ENCODE data around the gene HLA-DMB. TPM values are rescaled to one million over a fixed set of nuclear protein-coding genes. Genes with fewer than 3 reads are reported as not detected.
A peak's percentile ranks its signal among the peaks of the same experiment; 100 is the strongest.

Gene HLA-DMB
- total RNA-seq, 1 donor from 2014 or later = 10.3 TPM

- Histone ChIP-seq H3K36me3 (peaks cover 0 to under 1% of the 10 kb centered on the region in 2 donors), H3K4me3 (no peak overlapping the region), H3K4me1 (no peaks in the 10 kb centered on the region), H3K27ac (no peak overlapping the region), H3K9me3 (no peaks in the 10 kb centered on the region), H3K27me3 (no peaks in the 10 kb centered on the region)
- intact Hi-C loops (cut with DNase I) = no loop called here
- TF ChIP-seq, protein P1, sequence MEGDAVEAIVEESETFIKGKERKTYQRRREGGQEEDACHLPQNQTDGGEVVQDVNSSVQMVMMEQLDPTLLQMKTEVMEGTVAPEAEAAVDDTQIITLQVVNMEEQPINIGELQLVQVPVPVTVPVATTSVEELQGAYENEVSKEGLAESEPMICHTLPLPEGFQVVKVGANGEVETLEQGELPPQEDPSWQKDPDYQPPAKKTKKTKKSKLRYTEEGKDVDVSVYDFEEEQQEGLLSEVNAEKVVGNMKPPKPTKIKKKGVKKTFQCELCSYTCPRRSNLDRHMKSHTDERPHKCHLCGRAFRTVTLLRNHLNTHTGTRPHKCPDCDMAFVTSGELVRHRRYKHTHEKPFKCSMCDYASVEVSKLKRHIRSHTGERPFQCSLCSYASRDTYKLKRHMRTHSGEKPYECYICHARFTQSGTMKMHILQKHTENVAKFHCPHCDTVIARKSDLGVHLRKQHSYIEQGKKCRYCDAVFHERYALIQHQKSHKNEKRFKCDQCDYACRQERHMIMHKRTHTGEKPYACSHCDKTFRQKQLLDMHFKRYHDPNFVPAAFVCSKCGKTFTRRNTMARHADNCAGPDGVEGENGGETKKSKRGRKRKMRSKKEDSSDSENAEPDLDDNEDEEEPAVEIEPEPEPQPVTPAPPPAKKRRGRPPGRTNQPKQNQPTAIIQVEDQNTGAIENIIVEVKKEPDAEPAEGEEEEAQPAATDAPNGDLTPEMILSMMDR (IDR thresholded peaks at IDR 0.05) = no peak
- no peak for TF ChIP-seq POLR2A (IDR thresholded peaks at IDR 0.05)
- TF ChIP-seq POLR2AphosphoS5 (IDR thresholded peaks at IDR 0.05; ENCODE audit: insufficient read depth in 1 of 2, low read depth in 1 of 2) = no peak
- no peak for DNase-seq (ENCODE audit: extremely low spot score in 2 of 2)
Observed at GRCh38 chr6:32906539-32906938, 34.3 kb downstream of the HLA-DMB start.

DNA sequence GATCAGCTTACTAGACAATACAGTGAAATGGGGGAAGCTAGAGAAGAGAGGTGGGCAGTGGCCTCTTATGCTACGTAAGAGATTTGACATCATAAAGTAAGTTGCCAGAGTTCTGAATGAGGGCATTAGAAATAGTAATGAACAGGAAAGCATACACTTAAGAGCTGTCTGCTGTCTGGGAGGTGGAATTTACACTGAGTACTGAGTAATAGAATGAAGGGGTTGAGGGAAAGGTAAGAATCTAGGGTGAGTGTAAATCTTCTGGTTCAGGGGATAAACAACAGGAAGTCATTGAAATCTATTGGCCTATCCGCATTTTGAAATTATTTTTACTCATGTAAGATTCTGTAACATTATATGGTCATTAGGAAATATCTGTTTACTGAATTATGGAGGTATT, 35.8 kb downstream of the HLA-DMB start:
- DNase-seq (ENCODE audit: extremely low spot score in 2 of 2) = no peak
- Histone ChIP-seq H3K36me3 (peaks cover 0 to 5% of the 10 kb centered on the region in 2 donors), H3K4me3 (no peak overlapping the region), H3K4me1 (no peaks in the 10 kb centered on the region), H3K27me3 (no peaks in the 10 kb centered on the region), H3K9me3 (no peaks in the 10 kb centered on the region), H3K27ac (no peak overlapping the region)
- no peak for TF ChIP-seq POLR2A (IDR thresholded peaks at IDR 0.05)
- TF ChIP-seq, protein P1 (IDR thresholded peaks at IDR 0.05) = no peak
- no peak for TF ChIP-seq POLR2AphosphoS5 (IDR thresholded peaks at IDR 0.05; ENCODE audit: insufficient read depth in 1 of 2, low read depth in 1 of 2)
- intact Hi-C loops (cut with DNase I) = no loop called here

DNA sequence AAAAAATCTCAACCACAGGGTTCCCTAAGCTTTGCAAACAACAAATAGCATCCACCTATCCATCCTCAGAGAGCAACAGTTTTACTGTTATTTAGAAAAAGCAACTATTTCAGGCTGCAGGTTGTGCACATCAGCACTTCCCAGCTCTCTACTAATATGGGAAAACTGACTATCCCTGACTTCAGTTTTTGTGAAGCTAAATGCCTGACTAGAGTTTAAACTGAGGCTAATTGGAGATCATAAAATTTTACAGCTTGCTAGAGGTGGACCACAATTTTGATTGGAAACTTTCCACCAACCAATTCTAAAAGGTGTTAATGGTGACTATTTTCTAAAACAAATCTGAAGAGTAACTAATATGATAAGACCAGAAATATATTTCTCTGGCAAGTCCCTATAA, 36.9 kb downstream of the HLA-DMB start:
- intact Hi-C loops (cut with DNase I) = no loop called here
- H3K27ac ChIP-seq = no peak overlapping the region

GRCh38 chr6:32895006-32895345, 45.9 kb downstream of the HLA-DMB start:
- TF ChIP-seq POLR2A (IDR thresholded peaks at IDR 0.05) = no peak
- TF ChIP-seq, protein P1 (IDR thresholded peaks at IDR 0.05) = no peak
- no peak for TF ChIP-seq POLR2AphosphoS5 (IDR thresholded peaks at IDR 0.05; ENCODE audit: insufficient read depth in 1 of 2, low read depth in 1 of 2)
- DNase-seq (ENCODE audit: extremely low spot score in 2 of 2) = no peak
- no peaks in the 10 kb centered on the region for H3K36me3 ChIP-seq
- H3K4me3 ChIP-seq = peak overlapping the region; percentile 75 to 79
- H3K27ac ChIP-seq = peak overlapping the region; percentile 95
- intact Hi-C loops (cut with DNase I) = no loop called here
- H3K9me3 ChIP-seq = no peaks in the 10 kb centered on the region
- H3K4me1 ChIP-seq = peaks cover 34% of the 10 kb centered on the region
- H3K27me3 ChIP-seq = no peaks in the 10 kb centered on the region

More for the DNA sequence above, 36.9 kb downstream of the HLA-DMB start:
- no peak overlapping the region for H3K4me3 ChIP-seq
- peaks cover 0 to 5% of the 10 kb centered on the region in 2 donors for H3K36me3 ChIP-seq
- no peak for DNase-seq (ENCODE audit: extremely low spot score in 2 of 2)
- H3K9me3 ChIP-seq = no peaks in the 10 kb centered on the region
- no peaks in the 10 kb centered on the region for H3K4me1 ChIP-seq
- no peak for TF ChIP-seq POLR2AphosphoS5 (IDR thresholded peaks at IDR 0.05; ENCODE audit: insufficient read depth in 1 of 2, low read depth in 1 of 2)
- no peaks in the 10 kb centered on the region for H3K27me3 ChIP-seq

DNA sequence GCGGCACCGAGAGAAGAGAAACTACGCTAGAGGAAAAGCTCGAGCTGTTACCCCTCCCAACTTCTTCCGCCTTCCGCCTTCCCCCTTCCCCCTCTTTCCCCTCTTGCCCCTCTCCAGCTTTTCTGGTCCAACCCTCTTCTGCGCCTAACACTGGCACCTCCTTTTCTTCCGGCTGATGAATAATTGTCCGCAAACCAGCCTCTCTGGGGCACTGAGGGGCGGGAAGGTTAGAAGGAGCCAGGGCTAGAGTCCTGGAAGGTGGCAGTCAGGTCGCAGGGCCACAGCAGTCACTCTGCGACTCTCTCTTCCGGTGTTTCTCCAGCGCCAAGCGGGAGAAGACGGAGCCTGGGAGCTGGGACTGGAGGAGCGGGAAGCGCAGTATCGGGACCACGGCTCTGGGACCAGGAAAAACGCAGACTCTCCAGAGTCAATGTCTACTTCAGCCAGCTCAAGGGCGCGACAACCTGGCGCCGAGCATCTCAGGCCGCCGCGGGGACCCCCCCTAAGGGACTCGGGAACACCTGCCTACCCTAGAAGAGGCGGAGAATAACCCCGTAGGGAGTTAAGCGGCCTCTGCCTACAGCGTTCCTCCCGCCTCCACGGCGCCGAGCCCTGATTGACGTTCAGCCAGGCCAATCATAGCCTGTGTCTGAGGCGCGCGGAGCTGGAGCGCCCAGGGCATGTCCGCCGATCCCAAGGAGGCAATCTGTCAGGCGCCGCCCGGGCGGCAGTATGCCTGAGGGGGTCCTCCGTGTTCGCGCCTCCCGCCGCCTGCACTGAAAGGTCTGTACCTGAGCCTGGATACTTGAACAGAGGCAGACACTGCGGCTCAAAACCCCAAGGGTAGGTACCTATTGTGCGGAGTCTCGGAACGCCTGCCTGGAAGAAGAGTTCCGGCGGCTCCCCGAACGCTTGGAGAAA, 46.5 kb downstream of the HLA-DMB start:
- H3K27me3 ChIP-seq = no peaks in the 10 kb centered on the region
- no peaks in the 10 kb centered on the region for H3K36me3 ChIP-seq
- H3K4me3 ChIP-seq = peak overlapping the region; percentile 75 to 79
- DNase-seq (ENCODE audit: extremely low spot score in 2 of 2) = peak in 1 of 2 donors; percentile 95
- H3K4me1 ChIP-seq = peaks cover 34% of the 10 kb centered on the region
- TF ChIP-seq, protein P1 (IDR thresholded peaks at IDR 0.05) = no peak
- TF ChIP-seq POLR2AphosphoS5 (IDR thresholded peaks at IDR 0.05; ENCODE audit: insufficient read depth in 1 of 2, low read depth in 1 of 2) (peak; percentile 85 to 92), POLR2A (IDR thresholded peaks at IDR 0.05) (peak in 1 of 2 donors; percentile 45)
- H3K9me3 ChIP-seq = no peaks in the 10 kb centered on the region
- intact Hi-C loops (cut with DNase I) = loop anchor here (5.0 kb wide), 1 partner anchor 78 kb away; no protein-coding TSS in a partner anchor
- peak overlapping the region; percentile 95 for H3K27ac ChIP-seq
